Mesothelial cell of epicardium (in vitro differentiated cells): ENCODE data around the gene FSTL1. TPM values are rescaled to one million over a fixed set of nuclear protein-coding genes. Genes with fewer than 3 reads are reported as not detected.

Experiments used
- DNase-seq, 2 experiments: peaks; one replicate each; pipeline ENCODE4 v3.0.0; 2021; ENCODE audit warnings: low spot score in 2 of 2; ENCODE audit not compliant: unreplicated experiment in 2 of 2
- H3K27ac Mint-ChIP-seq: 2 replicates; pipeline ENCODE4 v1.8.0; 2021; ENCODE audit warnings: mixed read lengths
- H3K27me3 Mint-ChIP-seq: 2 replicates; pipeline ENCODE4 v1.8.0; 2021; ENCODE audit warnings: low read depth, mixed read lengths
- H3K36me3 Mint-ChIP-seq: 2 replicates; pipeline ENCODE4 v1.8.0; 2021; ENCODE audit warnings: mixed read lengths
- H3K4me1 Mint-ChIP-seq: 2 replicates; pipeline ENCODE4 v1.8.0; 2021; ENCODE audit warnings: mixed read lengths
- H3K4me3 Mint-ChIP-seq: 2 replicates; pipeline ENCODE4 v1.8.0; 2021; ENCODE audit warnings: mild to moderate bottlenecking, moderate library complexity, mixed read lengths
- H3K9me3 Mint-ChIP-seq: 2 replicates; pipeline ENCODE4 v1.8.0; 2021; ENCODE audit warnings: mixed read lengths
- total RNA-seq: library from RNA; stranded (reverse); gene quantifications from 3 replicates; pipeline ENCODE4 v1.2.1, GENCODE V29; 2021
- TF ChIP-seq, protein P1 (sequence below): fragments of 200-600 bp; sonication (generic); IDR thresholded peaks from one replicate; pipeline ENCODE4 v1.5.0; 2021; ENCODE audit warnings: antibody characterized with exemption; ENCODE audit not compliant: unreplicated experiment

Gene FSTL1
- total RNA-seq, 1 donor from 2014 or later = 734 TPM

- H3K9me3 Mint-ChIP-seq = peaks cover 4% of the 10 kb centered on the region
- TF ChIP-seq, protein P1, sequence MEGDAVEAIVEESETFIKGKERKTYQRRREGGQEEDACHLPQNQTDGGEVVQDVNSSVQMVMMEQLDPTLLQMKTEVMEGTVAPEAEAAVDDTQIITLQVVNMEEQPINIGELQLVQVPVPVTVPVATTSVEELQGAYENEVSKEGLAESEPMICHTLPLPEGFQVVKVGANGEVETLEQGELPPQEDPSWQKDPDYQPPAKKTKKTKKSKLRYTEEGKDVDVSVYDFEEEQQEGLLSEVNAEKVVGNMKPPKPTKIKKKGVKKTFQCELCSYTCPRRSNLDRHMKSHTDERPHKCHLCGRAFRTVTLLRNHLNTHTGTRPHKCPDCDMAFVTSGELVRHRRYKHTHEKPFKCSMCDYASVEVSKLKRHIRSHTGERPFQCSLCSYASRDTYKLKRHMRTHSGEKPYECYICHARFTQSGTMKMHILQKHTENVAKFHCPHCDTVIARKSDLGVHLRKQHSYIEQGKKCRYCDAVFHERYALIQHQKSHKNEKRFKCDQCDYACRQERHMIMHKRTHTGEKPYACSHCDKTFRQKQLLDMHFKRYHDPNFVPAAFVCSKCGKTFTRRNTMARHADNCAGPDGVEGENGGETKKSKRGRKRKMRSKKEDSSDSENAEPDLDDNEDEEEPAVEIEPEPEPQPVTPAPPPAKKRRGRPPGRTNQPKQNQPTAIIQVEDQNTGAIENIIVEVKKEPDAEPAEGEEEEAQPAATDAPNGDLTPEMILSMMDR = no peak
- no peaks in the 10 kb centered on the region for H3K27me3 Mint-ChIP-seq
- H3K27ac Mint-ChIP-seq = peak overlapping the region; percentile 99
- H3K4me1 Mint-ChIP-seq = peaks cover 48% of the 10 kb centered on the region
- no peaks in the 10 kb centered on the region for H3K36me3 Mint-ChIP-seq
- DNase-seq = no peak
- peak overlapping the region; percentile 91 for H3K4me3 Mint-ChIP-seq
Observed at GRCh38 chr3:120449701-120450599, 842 bp downstream of the FSTL1 start.

- Mint-ChIP-seq H3K9me3 (peaks cover 4% of the 10 kb centered on the region), H3K36me3 (no peaks in the 10 kb centered on the region), H3K27ac (peak overlapping the region; percentile 99), H3K4me3 (peak overlapping the region; percentile 91), H3K4me1 (peaks cover 52% of the 10 kb centered on the region), H3K27me3 (no peaks in the 10 kb centered on the region)
- TF ChIP-seq, protein P1 = no peak
- no peak for DNase-seq
Observed at GRCh38 chr3:120449251-120449650, 1.5 kb downstream of the FSTL1 start.

GRCh38 chr3:120448756-120449155 lies 2.0 kb downstream of the FSTL1 start:
- no peaks in the 10 kb centered on the region for H3K36me3 Mint-ChIP-seq
- H3K4me1 Mint-ChIP-seq = peaks cover 57% of the 10 kb centered on the region
- TF ChIP-seq, protein P1 = no peak
- H3K9me3 Mint-ChIP-seq = peaks cover 1% of the 10 kb centered on the region
- no peak for DNase-seq
- peak overlapping the region; percentile 99 for H3K27ac Mint-ChIP-seq
- no peaks in the 10 kb centered on the region for H3K27me3 Mint-ChIP-seq
- H3K4me3 Mint-ChIP-seq = peak overlapping the region; percentile 91

DNA sequence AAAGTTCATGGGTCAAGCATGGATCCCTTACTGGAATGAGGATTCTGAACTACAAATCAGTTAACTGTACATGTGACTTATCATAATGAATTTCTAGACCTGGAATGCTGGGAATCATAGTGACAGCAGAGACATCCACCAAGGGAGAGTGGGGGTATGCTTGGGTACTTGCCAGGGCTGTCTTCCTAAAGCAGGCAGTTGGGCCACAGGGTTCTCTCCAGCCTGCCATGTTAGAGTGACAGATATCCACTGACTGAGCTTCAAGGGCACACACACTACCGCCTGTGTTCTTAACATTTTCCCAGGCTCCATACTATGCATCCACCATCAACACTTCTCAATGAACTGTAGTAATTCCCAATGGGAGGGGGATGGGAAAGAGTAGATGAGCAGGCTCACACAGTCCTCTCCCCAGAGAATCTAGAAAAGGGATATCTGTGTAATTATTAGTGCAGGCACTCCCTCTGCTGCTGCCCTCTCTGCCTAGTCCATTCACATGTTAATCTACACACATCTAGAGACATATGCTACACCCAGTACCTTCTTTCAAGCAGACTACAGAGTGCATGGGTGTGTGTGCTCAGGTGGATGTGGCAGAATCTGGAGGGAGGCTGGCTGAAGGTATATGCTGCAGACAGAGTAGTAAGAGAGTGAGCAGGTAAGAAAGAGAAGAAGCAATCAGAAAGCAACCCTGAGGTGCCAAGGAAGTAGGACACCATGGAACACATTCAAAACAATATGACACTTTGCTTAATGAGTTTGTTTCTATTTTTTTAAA lies 3.7 kb downstream of the FSTL1 start:
- Mint-ChIP-seq H3K4me1 (peaks cover 64% of the 10 kb centered on the region), H3K9me3 (no peaks in the 10 kb centered on the region), H3K27ac (peak overlapping the region; percentile 57), H3K27me3 (no peaks in the 10 kb centered on the region), H3K4me3 (no peak overlapping the region), H3K36me3 (peaks cover under 1% of the 10 kb centered on the region)
- TF ChIP-seq, protein P1 = no peak
- no peak for DNase-seq

GRCh38 chr3:120445654-120446053 lies 5.1 kb downstream of the FSTL1 start:
- Mint-ChIP-seq H3K9me3 (no peaks in the 10 kb centered on the region), H3K27ac (peak overlapping the region; percentile 50), H3K4me3 (no peak overlapping the region), H3K36me3 (peaks cover 6% of the 10 kb centered on the region), H3K4me1 (peaks cover 61% of the 10 kb centered on the region), H3K27me3 (no peaks in the 10 kb centered on the region)
- TF ChIP-seq, protein P1 = no peak
- DNase-seq = no peak
